GM19452 (cell line): ENCODE data around the gene CHRM5.
"Not testable (repeated sequence)": the region's sequence is repeated elsewhere in the genome, so short reads cannot be mapped to it uniquely, and the experiment has no call there.

Source experiments
- ATAC-seq: cut with Tn5 transposase; IDR thresholded peaks from one replicate; pipeline ENCODE4 v1.9.1; 2021; ENCODE audit not compliant: unreplicated experiment

CHRM5 gene

DNA sequence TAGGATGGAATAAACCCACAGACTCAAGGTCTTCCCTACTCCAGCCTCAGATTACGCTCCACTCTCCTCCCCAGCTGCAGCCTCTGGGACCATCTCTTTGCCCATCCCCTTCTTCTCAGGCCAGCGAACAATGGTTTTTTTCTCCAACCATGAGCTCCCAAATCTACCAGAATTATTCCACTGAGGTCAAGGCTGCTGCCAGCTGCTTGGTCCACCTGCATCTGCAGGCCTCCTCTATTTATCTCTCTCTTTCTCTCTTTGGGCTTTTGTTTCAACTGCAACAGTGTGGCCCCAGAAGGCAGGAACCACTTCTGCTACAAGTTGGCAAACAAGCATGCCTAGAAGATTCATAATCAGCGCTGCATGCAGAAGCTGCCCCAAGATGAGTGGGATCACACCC, 19.1 kb downstream of the CHRM5 start:
- no peak for ATAC-seq

DNA sequence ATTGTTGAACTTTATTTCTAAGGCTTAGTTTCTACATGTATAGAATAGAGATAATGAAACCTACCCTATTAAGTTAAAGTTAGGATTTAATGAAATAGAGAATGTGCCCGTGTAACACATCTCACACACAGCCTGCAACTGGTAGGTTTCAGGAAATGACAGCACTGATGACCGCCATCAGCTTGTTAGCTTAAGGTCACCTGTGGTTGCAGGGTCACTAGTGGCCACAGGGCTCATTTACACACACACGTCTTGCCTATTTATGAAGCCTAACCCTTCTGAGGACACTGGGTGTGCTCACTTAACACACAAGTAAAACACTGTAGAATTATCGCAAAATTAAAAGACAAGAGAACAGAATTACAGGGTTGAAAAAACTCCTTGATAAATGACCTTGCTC, 20.1 kb downstream of the CHRM5 start:
- ATAC-seq: no peak

DNA sequence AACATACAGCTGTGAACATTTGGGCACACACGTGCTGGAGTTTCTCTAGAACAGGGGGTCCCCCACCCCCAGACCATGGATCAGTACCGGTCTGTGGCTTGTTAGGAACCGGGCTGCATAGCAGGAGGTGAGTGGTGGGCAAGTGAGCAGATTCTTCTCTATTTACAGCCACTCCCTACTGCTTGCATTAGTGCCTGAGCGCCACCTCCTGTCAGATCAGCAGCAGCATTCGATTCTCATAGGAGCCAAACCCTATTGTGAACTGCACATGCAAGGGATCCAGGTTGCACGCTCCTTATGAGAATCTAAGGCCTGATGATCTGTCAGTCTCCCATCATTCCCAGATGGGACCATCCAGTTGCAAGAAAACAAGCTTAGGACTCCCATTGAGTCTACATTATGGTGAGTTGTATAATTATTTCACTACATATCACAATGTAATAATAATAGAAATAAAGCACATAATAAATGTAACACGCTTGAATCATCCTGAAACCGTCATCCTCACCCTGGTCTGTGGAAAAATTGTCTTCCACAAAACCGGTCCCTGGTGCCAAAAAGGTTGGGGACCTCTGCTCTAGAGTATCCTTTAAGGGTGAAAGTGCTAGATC, 25.8 kb downstream of the CHRM5 start:
- no peak for ATAC-seq

DNA sequence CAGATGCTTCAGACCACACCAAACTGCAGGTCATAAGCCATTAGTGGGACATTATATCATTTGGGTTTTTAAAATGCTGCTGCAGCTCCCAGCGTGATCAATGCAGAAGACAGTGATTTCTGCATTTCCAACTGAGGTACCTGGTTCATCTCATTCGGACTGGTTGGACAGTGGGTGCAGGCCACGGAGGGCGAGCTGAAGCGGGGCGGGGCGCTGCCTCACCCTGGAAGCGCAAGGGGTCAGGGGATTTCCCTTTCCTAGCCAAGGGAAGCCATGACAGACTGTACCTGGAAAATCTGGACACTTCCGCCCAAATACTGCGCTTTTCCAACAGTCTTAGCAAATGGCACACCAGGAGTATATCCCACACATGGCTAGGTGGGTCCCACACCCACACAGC, 27.4 kb downstream of the CHRM5 start:
- ATAC-seq: not testable (repeated sequence)

DNA sequence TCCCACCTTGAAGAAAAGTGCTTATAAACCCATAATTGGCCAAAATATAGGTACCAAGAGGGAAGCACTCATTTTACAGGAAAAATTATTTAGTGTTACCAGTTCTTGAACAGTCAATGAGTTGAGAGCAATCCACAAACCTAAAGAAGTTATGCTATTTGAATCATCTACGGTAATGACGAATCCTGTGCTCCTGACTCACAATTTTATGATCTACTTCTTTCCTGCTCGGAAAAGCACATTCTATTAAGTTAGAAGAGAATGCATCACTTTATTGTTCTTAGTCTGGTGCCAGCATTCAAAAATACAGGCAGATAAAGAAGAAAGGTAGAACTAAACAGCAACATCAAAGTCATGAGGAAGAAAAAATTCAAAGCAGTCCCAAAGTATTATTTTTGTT, 33.2 kb downstream of the CHRM5 start:
- no peak for ATAC-seq

DNA sequence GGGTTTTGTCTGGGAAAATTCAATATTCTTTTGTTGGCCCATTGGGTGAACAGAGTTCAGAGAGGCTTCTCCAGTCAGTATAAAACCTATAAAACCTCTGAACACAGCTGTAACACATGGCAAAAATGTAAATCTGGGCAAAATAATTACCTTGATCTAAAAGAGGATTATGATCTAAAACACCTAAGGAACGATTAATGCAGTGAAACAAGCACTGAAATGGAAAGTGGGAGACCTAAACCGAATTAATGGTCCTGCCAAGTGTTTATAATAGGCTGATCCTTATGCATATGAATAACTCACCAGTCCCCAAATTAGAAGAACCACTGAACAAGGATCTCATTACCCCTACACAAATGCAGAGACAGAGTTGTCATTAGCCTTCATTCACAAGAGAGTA, 38.1 kb downstream of the CHRM5 start:
- no peak for ATAC-seq

DNA sequence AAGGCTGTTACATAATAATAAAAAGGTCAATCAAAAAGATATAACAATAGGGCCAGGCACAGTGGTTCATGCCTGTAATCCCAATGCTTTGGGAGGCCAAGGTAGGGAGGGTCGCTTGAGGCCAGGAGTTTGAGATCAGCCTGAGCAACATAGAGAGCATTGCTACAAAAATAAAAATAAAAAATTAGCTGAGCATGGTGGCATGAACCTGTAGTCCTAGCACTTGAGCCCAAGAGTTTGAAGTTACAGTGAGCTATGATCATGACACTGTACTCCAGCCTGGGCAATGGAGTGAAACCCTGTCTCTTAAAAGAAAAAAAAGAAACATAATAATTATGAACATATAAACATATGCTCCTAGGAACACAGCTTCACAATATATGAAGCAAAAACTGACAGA, 41.4 kb downstream of the CHRM5 start:
- no peak for ATAC-seq

DNA sequence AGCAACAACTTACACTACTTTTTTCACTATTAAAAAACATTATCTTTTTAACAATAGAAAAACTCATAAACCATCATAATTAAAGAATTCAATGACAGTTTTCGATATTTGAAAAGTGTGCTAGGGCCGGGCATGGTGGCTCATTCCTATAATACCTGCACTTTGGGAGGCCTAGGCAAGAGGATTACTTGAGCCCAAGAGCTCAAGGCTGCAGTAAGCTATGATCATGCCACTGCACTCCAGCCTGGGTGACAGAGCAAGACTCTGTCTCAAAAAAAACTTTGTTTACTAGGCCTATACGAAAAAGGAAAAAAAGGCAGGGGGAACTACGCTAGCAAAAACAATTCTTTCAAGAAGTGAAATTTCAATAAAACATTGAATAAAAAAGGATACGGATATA, 42.6 kb downstream of the CHRM5 start:
- ATAC-seq: no peak

DNA sequence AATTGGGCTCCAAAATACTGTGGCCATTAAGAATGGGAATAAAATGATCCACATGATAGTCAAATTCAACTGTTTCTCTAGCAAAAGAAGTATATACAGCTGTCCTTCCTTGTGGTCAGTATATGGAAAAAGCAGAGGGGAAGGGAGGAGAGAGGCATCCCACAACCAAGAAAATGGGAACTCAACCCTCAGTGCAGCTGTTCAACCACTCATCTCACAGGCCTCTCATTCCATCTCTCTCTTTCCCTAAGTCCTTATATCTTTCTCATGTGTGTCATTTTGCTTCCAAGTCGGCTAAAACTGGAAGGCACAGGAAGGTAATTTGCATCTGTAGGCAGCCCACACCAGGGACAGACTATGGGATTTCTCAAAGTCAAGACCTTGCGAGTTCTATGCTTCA, 43.2 kb downstream of the CHRM5 start:
- ATAC-seq: no peak

DNA sequence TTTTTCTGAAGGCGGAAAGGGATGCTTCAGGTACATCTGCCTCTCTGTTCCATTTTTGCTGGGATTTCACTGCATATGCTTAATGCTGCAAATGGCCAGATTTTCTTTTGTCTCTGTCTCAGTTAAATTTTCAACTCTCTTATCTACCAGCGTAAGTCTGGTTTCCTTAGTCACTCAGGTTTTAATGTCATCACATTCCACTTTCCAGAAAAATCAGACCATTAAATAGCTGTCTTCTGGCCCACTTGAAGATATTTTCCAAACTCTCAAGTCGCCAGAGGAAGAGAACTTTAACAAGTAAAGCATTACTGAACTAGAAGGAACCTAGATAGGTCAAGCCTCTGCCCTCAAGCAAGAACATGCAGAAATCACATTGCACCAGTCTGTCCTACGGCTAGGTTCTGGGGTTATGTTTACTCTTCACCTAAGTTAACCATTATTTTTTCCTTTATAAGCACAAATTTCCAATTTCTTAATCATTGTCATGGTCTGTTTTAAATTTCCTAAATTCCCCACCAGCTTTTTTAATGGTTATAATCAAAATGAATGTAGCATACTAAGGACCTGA, 44.2 kb downstream of the CHRM5 start:
- no peak for ATAC-seq

DNA sequence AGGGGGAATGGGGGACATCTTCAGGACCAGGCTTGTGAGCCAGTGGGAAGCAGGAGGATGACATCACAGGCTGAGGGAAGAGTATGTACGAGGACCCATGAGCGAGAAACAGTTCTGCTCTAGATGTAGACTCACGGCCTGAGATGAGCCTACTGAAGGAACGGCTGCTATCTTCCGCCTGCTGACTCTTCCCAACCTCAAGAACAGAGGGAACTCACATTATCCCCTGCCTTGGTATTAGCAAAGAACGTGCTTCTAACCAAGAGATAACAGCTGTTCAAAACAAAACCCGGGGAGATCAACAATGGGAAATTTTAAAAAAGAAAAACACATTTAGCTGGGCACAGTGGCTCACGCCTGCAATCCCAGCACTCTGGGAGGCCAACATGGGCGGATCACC, 45.4 kb downstream of the CHRM5 start:
- ATAC-seq: no peak

DNA sequence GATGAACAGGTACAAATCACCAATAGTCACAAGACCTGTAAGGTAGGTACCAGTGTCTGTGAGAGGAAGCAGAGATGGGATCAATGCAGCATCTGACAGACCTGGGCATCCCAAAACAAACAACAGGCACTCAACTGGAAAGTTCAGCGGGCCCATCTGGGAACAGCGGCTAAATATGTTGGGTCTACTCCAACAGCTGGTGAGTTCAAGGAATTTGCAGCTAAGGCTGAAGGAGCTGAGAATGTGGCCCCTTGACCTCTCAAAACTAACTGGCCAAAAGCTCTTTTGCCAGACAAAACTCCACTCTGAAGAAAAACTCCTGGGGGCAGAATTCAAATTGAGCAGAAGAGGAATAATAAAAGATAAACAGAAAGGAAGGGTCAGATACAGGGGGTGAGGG, 46.3 kb downstream of the CHRM5 start:
- ATAC-seq: no peak

DNA sequence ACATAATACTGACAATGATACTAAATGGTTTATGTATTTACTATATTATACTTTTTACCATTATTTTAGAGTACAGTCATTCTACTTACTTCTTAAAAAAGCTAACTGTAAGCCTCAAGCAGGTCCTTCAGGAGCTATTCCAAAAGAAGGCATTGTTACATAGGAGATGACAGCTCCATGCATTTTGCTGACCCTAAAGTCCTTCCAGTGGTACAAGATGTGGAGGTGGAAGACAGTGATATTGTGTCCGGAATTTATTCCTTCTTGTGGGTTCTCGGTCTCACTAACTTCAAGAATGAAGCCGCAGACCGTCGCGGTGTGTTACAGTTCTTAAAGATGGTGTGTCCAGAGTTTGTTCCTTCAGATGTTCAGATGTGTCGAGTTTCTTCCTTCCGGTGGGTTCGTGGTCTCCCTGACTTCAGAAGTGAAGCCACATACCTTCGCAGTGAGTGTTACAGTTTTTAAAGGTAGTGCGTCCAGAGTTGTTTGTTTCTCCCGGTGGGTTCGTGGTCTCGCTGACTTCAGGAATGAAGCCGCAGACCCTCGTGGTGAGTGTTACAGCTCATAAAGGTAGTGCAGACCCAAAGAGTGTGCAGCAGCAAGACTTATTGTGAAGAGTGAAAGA, 49.8 kb downstream of the CHRM5 start:
- ATAC-seq: no peak

DNA sequence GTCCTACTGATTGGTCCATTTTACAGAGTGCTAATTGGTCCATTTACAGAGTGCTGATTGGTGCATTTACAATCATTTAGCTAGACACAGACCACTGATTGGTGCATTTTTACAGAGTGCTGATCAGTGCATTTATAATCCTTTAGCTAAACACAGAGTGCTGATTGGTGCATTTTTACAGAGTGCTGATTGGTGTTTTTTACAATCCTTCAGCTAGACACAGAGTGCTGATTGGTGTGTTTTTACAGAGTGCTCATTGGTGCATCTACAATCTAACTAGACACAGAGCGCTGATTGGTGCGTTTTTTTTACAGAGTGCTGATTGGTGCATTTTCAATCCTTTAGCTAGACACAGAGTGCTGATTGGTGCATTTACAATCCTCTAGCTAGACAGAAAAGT, 50.4 kb downstream of the CHRM5 start:
- ATAC-seq: not testable (repeated sequence)

DNA sequence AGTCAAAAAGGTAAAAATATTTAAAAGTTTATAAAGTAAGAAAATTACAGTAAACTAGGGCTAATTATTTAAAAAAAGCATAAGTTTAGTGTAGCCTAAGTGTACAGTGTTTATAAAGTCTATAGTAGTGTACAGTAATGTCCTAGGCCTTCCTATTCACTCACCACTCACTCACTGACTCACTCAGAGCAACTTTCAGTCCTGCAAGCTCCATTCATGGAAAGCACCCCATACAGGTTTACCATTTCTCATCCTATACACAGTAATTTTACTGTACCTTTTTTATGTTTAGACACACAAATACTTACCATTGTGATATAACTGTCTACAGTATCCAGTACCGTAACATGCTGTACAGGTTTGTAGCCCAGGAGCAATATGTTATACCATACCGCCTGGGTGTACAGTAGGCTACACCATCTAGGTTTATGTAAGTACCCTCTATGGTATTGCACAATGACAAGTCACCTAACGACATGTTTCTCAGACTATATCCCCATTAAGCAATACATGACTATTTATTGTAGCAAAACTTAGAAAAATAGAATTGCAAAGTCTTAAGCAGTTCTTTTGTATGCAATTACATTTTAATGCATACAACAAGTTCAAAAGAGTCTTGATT, 51.2 kb downstream of the CHRM5 start:
- no peak for ATAC-seq

DNA sequence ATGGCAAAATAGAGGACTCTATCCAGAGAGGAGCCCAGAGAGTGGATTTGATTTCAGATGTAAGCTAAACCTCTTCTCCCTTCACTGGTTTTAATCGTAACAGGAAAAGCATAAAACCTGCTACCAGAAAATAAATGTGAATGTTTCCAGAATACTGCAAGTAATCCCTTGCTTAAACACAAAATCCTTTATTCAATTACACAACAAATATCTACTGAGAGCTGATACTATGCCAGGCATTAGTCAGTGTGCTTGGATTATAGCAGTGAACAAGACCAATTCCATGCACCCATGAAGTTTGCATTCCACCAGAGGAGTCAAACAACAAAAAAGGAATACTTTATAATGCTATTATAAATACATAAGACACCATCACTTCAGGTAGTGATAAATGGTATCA, 55.6 kb downstream of the CHRM5 start:
- no peak for ATAC-seq

DNA sequence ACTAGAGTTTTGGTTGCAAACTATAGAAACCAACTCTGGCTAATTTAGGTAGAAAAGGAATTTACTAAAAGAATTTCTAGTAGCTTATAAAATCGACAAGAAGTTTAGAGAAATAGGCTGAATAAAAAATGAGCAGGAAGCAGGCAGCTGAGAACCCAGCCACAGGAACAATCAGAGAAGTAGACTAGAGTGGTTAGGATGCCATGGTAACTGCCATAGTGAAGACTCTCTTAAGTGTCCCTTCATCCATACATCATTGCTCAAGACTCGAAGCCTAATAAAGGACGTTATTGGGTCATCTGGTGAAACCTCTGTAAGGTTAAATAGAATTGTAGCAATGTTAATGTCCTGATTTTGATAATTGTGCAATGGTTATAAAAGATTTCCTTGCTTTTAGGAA, 57.0 kb downstream of the CHRM5 start:
- no peak for ATAC-seq

DNA sequence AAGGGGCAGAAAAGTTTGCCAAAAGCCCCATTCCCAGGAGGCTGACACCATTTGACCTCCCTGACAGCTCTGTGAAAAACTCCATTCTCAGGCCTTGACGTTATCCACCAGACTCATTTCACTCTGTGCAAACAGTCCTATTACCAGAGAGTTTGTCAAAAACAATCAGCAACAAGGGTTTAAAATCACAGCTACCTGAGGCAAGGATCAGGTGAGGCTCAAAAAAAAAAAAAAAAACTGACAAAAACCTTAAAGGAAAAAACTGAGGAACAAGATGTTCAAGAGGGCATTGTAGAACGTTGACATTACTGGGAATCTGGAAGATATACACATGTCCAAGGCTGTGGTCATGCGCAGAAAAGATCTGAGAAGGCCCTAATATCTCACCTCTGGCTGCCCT, 59.3 kb downstream of the CHRM5 start:
- no peak for ATAC-seq

DNA sequence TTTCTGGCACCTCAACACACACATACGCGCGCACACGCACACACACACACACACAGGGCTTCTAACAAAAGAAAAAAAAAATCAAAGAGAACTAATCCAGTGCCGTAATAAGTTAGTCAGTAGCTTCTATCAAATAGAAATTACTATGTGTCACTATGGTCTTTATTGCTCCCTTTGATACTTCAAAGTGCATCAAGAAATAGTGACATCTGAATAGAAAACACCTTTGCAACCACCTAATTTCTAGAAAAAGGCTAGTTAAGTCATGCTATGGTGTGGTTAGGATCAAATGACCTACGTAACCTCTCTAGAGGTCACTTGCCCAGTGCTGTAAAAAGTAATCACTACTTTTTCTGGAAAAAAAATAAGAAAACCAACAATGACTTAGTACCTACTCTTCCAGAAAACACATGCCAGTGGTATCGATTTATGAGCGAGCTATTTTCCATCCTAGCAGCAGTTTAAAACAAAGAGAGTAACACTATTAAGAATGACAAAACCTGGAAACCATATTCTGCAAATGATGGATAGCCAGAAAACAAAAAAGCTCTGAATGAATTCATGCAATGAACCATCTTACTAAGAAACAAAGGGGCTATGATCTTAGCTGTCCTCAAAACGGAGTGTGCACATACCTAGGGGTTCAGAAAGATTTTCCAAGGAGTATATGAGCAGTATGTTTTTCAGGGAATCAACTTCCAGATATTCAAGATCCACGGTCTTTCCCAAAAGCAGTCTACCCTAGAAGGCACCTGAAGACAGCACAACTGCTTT, 63.9 kb downstream of the CHRM5 start:
- ATAC-seq: no peak

DNA sequence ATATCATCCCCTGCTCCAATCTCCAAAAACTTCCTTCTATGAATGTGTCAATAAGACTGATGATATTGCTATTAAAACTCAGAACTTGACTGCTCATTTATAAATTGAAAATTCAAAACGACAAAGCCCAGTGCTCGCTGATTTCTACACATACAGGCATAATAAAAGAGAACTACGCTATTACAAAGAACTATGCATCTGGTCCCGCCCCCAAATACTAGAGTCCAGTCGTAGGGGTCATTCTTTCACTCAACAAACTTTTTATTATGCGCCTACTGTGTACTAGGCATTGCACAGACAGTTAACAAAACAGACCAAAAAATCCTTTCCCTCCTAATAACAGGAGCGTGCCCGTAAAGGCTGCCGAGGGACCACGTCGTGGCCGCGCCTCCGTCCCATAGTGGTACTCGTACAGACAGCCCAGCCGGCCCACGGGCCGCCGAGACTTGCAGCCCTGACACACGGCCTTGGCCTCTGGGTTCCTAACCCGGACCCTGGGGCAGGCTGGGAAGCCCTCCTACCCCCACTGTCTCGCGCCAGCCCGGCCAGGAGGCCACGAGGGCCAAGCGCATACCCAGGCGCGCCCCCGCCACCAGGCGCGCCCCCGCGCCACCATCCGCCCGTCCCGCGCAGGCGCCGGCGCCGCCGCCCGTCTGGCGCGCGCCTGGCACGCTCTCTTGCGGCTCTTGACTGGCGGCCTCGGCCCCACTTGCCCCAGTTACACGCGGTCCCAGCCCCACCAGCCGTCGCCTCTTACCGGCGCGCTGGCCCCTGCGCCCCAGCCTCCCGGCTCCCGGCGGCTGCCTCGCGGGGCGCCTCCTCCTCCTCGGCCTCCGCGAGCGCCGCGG, 70.0 kb downstream of the CHRM5 start:
- ATAC-seq: peak; percentile 78
